ENCODE results near the gene CFAP97D1. TPM values are rescaled to one million over a fixed set of nuclear protein-coding genes. Genes with fewer than 3 reads are reported as not detected.

The CFAP97D1 gene
- total RNA-seq, 1 experiment from 2014 or later, result 0.13 TPM

DNA sequence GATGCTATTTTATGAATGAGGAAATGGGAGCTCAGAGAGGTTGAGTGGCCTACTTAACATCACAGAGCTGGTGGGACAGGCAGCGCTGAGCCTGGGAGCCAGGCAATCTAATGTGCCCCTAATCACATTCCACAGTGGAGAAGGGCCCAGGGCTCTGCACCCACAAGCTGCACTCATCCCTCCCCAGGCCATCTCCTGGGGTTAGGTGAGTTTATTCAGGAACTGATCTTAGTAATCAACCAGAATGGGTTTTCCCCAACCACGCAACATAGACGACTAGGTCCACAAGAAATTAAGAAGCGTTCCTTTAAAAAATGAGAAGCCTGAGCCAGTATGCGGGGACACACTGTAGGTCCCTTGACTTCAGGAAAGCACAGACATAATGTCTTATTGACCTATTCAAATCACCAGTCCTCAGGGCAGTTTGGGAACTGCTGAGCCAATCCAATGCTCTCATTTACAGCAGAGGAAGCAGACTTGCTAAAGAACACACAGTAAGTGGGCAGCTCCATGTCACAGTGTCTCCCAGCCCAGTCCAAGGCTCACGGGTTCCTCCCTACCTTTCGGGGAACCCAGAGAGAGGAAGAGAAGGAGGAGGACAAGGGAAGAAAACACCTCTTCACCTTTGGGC, 50.4 kb downstream of the CFAP97D1 start:
- ATAC-seq (no peak), DNase-seq (ENCODE audit: low spot score) (no peak)
- H3K4me1 Mint-ChIP-seq, result peaks cover 26% of the 10 kb centered on the region
- H3K9me3 Mint-ChIP-seq, result peaks cover 10% of the 10 kb centered on the region
- TF ChIP-seq PRRX2 (CRISPR knock-in tag; IDR thresholded peaks at IDR 0.05) (no peak), SMAD3 (CRISPR knock-in tag; IDR thresholded peaks at IDR 0.05; ENCODE audit: borderline replicate concordance) (no peak), NR3C1 (CRISPR knock-in tag; conservative IDR thresholded peaks at IDR 0.05; ENCODE audit: low read depth) (no peak), FOXJ3 (CRISPR knock-in tag; IDR thresholded peaks at IDR 0.05; ENCODE audit: borderline replicate concordance) (no peak), KAT7 (CRISPR knock-in tag; IDR thresholded peaks at IDR 0.05; ENCODE audit: borderline replicate concordance) (no peak), SOX15 (CRISPR knock-in tag; IDR thresholded peaks at IDR 0.05) (no peak), ZNF138 (CRISPR knock-in tag; conservative IDR thresholded peaks at IDR 0.05) (no peak), ZNF416 (CRISPR knock-in tag; IDR thresholded peaks at IDR 0.05) (no peak)
- TF ChIP-seq, protein P1, sequence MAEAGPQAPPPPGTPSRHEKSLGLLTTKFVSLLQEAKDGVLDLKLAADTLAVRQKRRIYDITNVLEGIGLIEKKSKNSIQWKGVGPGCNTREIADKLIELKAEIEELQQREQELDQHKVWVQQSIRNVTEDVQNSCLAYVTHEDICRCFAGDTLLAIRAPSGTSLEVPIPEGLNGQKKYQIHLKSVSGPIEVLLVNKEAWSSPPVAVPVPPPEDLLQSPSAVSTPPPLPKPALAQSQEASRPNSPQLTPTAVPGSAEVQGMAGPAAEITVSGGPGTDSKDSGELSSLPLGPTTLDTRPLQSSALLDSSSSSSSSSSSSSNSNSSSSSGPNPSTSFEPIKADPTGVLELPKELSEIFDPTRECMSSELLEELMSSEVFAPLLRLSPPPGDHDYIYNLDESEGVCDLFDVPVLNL (CRISPR knock-in tag; IDR thresholded peaks at IDR 0.05; ENCODE audit: borderline replicate concordance, low read depth), result no peak
- TF ChIP-seq, protein P2, sequence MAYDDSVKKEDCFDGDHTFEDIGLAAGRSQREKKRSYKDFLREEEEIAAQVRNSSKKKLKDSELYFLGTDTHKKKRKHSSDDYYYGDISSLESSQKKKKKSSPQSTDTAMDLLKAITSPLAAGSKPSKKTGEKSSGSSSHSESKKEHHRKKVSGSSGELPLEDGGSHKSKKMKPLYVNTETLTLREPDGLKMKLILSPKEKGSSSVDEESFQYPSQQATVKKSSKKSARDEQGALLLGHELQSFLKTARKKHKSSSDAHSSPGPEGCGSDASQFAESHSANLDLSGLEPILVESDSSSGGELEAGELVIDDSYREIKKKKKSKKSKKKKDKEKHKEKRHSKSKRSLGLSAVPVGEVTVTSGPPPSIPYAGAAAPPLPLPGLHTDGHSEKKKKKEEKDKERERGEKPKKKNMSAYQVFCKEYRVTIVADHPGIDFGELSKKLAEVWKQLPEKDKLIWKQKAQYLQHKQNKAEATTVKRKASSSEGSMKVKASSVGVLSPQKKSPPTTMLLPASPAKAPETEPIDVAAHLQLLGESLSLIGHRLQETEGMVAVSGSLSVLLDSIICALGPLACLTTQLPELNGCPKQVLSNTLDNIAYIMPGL (CRISPR knock-in tag; IDR thresholded peaks at IDR 0.05), result no peak
- TF ChIP-seq, protein P3, sequence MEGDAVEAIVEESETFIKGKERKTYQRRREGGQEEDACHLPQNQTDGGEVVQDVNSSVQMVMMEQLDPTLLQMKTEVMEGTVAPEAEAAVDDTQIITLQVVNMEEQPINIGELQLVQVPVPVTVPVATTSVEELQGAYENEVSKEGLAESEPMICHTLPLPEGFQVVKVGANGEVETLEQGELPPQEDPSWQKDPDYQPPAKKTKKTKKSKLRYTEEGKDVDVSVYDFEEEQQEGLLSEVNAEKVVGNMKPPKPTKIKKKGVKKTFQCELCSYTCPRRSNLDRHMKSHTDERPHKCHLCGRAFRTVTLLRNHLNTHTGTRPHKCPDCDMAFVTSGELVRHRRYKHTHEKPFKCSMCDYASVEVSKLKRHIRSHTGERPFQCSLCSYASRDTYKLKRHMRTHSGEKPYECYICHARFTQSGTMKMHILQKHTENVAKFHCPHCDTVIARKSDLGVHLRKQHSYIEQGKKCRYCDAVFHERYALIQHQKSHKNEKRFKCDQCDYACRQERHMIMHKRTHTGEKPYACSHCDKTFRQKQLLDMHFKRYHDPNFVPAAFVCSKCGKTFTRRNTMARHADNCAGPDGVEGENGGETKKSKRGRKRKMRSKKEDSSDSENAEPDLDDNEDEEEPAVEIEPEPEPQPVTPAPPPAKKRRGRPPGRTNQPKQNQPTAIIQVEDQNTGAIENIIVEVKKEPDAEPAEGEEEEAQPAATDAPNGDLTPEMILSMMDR (IDR thresholded peaks at IDR 0.05), result no peak
- TF ChIP-seq, protein P4, sequence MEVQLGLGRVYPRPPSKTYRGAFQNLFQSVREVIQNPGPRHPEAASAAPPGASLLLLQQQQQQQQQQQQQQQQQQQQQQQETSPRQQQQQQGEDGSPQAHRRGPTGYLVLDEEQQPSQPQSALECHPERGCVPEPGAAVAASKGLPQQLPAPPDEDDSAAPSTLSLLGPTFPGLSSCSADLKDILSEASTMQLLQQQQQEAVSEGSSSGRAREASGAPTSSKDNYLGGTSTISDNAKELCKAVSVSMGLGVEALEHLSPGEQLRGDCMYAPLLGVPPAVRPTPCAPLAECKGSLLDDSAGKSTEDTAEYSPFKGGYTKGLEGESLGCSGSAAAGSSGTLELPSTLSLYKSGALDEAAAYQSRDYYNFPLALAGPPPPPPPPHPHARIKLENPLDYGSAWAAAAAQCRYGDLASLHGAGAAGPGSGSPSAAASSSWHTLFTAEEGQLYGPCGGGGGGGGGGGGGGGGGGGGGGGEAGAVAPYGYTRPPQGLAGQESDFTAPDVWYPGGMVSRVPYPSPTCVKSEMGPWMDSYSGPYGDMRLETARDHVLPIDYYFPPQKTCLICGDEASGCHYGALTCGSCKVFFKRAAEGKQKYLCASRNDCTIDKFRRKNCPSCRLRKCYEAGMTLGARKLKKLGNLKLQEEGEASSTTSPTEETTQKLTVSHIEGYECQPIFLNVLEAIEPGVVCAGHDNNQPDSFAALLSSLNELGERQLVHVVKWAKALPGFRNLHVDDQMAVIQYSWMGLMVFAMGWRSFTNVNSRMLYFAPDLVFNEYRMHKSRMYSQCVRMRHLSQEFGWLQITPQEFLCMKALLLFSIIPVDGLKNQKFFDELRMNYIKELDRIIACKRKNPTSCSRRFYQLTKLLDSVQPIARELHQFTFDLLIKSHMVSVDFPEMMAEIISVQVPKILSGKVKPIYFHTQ (CRISPR knock-in tag; IDR thresholded peaks at IDR 0.05), result no peak
- TF ChIP-seq, protein P5, sequence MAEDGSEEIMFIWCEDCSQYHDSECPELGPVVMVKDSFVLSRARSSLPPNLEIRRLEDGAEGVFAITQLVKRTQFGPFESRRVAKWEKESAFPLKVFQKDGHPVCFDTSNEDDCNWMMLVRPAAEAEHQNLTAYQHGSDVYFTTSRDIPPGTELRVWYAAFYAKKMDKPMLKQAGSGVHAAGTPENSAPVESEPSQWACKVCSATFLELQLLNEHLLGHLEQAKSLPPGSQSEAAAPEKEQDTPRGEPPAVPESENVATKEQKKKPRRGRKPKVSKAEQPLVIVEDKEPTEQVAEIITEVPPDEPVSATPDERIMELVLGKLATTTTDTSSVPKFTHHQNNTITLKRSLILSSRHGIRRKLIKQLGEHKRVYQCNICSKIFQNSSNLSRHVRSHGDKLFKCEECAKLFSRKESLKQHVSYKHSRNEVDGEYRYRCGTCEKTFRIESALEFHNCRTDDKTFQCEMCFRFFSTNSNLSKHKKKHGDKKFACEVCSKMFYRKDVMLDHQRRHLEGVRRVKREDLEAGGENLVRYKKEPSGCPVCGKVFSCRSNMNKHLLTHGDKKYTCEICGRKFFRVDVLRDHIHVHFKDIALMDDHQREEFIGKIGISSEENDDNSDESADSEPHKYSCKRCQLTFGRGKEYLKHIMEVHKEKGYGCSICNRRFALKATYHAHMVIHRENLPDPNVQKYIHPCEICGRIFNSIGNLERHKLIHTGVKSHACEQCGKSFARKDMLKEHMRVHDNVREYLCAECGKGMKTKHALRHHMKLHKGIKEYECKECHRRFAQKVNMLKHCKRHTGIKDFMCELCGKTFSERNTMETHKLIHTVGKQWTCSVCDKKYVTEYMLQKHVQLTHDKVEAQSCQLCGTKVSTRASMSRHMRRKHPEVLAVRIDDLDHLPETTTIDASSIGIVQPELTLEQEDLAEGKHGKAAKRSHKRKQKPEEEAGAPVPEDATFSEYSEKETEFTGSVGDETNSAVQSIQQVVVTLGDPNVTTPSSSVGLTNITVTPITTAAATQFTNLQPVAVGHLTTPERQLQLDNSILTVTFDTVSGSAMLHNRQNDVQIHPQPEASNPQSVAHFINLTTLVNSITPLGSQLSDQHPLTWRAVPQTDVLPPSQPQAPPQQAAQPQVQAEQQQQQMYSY (CRISPR knock-in tag; IDR thresholded peaks at IDR 0.05), result no peak
- TF ChIP-seq, protein P6, sequence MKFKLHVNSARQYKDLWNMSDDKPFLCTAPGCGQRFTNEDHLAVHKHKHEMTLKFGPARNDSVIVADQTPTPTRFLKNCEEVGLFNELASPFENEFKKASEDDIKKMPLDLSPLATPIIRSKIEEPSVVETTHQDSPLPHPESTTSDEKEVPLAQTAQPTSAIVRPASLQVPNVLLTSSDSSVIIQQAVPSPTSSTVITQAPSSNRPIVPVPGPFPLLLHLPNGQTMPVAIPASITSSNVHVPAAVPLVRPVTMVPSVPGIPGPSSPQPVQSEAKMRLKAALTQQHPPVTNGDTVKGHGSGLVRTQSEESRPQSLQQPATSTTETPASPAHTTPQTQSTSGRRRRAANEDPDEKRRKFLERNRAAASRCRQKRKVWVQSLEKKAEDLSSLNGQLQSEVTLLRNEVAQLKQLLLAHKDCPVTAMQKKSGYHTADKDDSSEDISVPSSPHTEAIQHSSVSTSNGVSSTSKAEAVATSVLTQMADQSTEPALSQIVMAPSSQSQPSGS (CRISPR knock-in tag; IDR thresholded peaks at IDR 0.05; ENCODE audit: borderline replicate concordance, low read depth), result no peak
- TF ChIP-seq, protein P7, sequence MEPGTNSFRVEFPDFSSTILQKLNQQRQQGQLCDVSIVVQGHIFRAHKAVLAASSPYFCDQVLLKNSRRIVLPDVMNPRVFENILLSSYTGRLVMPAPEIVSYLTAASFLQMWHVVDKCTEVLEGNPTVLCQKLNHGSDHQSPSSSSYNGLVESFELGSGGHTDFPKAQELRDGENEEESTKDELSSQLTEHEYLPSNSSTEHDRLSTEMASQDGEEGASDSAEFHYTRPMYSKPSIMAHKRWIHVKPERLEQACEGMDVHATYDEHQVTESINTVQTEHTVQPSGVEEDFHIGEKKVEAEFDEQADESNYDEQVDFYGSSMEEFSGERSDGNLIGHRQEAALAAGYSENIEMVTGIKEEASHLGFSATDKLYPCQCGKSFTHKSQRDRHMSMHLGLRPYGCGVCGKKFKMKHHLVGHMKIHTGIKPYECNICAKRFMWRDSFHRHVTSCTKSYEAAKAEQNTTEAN (CRISPR knock-in tag; IDR thresholded peaks at IDR 0.05), result no peak
- TF ChIP-seq, protein P8, sequence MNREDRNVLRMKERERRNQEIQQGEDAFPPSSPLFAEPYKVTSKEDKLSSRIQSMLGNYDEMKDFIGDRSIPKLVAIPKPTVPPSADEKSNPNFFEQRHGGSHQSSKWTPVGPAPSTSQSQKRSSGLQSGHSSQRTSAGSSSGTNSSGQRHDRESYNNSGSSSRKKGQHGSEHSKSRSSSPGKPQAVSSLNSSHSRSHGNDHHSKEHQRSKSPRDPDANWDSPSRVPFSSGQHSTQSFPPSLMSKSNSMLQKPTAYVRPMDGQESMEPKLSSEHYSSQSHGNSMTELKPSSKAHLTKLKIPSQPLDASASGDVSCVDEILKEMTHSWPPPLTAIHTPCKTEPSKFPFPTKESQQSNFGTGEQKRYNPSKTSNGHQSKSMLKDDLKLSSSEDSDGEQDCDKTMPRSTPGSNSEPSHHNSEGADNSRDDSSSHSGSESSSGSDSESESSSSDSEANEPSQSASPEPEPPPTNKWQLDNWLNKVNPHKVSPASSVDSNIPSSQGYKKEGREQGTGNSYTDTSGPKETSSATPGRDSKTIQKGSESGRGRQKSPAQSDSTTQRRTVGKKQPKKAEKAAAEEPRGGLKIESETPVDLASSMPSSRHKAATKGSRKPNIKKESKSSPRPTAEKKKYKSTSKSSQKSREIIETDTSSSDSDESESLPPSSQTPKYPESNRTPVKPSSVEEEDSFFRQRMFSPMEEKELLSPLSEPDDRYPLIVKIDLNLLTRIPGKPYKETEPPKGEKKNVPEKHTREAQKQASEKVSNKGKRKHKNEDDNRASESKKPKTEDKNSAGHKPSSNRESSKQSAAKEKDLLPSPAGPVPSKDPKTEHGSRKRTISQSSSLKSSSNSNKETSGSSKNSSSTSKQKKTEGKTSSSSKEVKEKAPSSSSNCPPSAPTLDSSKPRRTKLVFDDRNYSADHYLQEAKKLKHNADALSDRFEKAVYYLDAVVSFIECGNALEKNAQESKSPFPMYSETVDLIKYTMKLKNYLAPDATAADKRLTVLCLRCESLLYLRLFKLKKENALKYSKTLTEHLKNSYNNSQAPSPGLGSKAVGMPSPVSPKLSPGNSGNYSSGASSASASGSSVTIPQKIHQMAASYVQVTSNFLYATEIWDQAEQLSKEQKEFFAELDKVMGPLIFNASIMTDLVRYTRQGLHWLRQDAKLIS (CRISPR knock-in tag; IDR thresholded peaks at IDR 0.05; ENCODE audit: borderline replicate concordance), result no peak
- peaks cover 35% of the 10 kb centered on the region for H3K27me3 Mint-ChIP-seq (ENCODE audit: low read depth)
- peaks cover 21% of the 10 kb centered on the region for H3K36me3 Mint-ChIP-seq
- ChIA-PET POLR2A (no interaction called here), CTCF (interaction anchor here (1.5 to 7.8 kb wide), 2 partner anchors 10 to 15 kb away, joined by 4 to 45 read pairs; partner anchors contain the start of gene CD300LG)
- peak overlapping the region; percentile 50 for H3K4me3 Mint-ChIP-seq
- H3K27ac Mint-ChIP-seq, result 0 out of 2 replicates have a peak overlapping the region, but pooled peaks have one; percentile 14
